ENCODE data around the gene XXYLT1. TPM values are rescaled to one million over a fixed set of nuclear protein-coding genes. Genes with fewer than 3 reads are reported as not detected.

XXYLT1 gene
- polyA plus RNA-seq, 5 donors: 23.6 to 31.7 (median 25.0) TPM

DNA sequence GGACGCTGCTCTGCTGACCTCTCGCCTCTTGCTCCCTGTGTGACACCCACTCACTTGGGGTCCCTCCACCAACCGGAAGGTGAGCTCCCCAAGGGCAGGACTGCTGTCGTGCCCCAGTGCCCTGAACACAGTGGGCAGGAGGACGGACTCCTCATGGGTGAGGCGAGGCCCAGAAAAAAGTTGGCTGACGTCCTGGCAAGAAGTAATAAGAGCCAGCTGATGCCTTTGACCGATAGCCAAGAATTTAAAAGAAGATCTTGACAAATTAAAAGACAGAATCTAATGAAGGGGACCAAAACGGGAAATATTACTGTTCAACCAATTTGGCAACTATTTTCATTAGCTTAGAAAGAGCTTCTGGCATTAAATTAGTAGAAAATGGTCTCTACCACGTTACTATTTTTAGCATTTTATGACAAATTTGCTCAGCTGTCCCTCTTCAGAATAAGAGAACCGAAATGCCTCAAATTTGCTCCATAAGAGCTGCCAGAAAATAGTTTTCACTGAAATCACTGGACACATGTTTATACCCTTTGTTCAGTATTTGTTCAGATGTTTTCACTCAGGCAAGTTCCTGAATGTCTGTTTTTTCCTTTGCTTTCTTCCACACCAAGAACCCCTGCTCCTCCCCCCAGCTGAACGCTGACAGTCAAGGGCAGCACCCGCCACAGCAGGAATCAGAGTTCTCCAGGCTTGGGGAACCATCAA lies 60.5 kb downstream of the XXYLT1 start:
- DNase-seq: peak; percentile 82 to 85

DNA sequence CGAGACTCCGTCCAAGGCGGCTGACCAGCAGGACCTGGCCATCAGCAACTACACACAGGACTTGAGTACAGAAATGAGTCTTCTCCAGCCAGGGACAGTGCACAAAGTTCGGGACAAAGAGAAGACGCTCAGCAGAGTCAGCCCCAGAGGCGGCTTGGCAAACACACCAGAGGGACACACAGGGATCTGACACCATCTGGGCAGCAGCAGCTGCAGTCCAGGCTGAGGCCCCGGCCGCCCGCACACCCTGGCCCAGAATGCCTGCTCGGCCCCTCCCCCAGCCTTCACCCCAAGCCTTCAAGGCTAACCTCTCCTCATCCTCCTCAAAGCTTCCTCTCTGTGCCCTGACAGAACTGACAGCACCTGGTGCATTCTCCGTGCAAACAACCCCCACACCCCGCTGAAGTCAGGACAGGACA lies 61.1 kb downstream of the XXYLT1 start:
- peak in 1 of 2 donors; percentile 69 for DNase-seq

DNA sequence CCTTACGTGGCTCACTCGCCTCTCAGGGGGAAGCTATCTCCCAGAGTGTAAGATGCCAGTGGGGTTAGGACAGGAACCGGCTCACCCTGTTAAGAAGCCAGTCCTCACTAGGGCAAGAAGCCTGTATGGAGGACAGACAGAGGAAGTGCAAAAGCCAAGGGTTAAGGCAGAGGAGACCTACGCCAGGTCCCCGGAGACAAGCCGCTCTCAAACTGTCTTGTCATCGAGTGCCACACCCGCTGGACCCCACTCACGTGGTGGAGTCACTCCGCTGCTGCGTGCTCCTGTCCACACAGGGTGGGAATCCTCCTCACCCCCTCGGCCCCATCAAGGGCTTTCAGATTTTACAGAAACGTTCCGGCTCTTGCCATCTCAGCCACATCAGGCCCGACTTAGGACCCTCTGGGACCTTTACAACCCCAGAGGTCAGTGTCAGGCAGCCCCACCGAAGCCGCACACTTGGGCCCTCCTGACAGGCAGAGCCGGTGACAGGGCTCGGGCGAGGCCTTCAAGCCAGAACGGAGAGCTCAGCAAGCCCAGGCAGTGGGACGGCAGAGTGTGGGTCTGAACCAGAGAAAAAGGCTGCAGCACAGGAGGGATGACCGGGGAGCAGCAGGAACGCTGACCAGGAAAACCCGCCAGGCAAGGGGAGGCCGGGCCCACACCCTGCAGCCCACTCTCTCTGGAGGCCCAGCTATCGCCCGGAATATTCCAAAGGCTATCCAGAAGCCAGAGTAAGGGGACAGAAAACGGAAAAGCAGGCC lies 61.7 kb downstream of the XXYLT1 start:
- no peak for DNase-seq

DNA sequence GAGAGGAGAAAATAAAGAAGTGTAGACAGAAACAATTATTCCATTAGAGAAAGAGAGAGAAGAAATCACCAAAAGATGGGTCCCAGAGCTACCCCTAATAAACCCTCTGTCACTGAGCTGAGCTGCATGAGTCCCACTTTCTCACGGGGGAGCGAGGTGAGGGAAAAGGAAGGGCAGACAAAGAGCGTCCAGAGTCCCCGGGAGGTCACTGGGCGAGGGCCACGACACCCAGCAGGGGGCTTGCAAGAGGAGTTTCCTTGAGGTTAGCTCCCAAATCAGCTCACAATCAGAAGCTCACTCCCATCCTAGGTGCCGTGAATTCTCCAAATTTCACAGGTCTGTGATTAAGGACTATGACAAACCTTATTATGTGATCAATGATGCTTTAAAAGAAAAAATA lies 62.3 kb downstream of the XXYLT1 start:
- DNase-seq: no peak

DNA sequence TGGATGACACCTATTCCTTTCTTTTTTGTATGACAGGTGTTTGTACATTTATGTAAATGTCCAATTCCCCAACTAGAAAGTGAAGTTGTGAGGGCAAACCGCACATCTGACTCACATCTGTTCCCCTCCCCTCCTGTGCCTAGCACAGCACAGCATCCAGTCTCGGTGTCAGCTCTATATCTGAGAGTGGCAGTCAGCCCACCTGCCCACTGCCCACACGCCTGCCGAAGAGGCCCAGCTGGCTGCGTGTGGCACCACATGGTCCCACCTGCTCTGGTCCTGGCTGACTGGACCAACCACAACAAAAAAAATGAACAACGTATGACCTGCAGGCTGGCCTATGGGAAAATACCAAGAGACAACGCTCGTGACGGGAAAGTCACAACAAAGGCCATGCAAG lies 62.8 kb downstream of the XXYLT1 start:
- DNase-seq: no peak

DNA sequence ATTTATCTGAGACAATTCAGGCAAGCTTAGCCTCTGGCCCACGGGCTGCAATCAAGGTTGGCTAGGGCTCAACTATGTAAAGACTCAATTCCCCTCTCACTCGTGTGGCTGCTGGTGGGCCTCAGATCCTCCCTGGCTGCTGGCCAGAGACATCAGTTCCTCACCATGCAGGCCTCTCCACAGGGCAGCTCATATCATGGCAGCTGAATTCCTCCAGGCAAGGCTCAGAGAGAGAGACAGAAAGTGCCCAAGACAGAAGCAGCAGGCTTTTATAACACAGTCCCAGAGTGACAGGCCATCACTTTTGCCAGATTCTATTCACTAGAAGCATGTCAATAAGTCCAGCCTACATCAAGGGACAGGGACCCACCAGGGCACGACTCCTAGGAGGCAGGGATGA lies 63.2 kb downstream of the XXYLT1 start:
- DNase-seq: no peak

DNA sequence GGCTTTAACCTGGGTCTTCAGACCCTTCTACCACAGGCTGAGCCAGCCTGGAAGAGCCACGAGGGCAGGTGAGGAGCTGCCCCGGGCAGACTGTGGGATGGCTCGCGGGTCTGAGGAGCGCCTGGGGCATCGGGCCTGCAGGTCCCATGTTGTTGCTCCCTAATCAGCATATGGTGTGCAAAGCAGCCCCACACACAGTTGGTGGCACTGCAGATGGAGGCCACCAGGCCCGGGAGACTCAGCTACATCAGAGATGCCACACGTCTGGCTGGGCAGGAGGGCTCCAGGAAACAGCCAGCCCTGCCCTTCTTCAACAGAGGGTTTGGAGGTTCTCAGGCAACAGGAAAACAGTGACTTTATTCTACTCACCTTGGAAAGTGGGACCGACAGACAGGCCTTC lies 63.9 kb downstream of the XXYLT1 start:
- no peak for DNase-seq

DNA sequence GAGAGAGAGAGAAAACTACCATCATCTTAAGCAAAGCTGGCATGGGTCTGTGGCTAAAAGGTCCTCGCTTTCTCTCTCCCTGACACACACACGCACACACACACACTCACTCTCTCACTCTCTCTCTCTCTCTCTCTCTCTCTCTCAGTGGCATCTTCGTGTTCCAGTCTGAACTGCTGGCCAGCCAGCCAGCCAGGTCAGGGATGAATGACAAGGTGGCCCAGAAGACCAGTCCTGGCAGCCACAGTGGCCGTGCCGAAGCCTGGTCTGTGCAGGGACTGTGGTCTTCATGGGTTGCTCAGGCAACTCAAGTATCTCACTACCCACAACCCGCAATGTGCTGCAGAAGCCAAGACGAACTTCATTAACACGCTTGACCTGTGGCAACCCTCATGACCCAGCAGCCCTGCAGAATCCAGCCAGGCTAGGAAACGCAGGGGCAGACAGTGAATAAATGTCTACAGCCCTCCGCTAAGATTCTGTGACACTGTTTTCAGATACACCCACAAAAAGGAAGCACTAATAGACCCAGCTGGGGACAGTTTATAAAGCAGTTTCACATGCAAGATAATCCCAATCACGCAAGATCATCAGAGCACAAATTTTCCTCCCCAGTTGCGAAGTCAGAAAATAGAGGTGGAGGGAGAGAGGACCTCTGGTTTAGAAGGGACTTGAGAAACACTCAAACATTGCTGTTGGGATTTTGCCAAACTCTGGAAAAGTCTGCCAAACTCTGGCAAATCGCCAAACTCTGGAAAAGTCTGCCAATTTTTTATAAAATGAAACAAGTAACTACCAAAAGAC lies 66.4 kb downstream of the XXYLT1 start:
- DNase-seq: peak; percentile 72 to 75

DNA sequence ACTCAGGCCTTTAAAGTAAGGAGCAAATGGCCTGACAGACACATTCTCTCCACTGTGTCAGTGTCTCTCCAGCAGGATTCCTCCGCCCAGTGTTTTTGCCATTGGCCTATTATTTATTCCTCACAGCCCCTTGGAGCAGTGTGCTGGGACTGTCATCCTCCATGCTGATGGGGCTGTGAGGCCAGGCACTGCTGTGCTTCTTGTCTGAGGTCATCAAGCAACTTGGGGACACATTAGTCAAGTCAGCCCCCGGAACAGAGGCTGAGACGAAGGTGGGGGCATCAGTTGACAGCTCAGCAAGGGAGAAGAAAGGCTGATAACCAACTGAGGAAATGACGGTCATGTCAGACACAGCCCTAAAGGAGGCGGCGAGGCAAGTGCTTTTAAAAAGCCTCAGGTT lies 67.4 kb downstream of the XXYLT1 start:
- DNase-seq: no peak

DNA sequence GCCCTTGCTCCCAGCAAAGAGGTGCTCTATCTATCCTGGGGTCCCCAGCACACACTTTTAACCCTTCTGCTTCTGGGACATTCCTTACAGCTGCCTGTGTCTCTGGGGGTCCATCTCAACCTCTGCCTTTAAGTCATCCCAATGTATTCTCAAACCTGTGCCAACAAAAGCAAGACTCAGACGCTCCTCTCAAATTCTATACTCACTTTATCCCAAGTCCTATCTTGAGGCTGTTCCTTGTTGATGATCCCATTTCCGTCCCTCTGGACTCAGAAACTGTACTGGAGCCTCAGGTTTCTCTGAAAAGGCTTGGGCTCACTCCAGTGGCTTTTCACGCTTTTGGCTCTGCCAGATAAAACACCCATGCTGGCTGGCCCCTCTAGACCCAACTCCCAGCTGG lies 69.7 kb downstream of the XXYLT1 start:
- no peak for DNase-seq

DNA sequence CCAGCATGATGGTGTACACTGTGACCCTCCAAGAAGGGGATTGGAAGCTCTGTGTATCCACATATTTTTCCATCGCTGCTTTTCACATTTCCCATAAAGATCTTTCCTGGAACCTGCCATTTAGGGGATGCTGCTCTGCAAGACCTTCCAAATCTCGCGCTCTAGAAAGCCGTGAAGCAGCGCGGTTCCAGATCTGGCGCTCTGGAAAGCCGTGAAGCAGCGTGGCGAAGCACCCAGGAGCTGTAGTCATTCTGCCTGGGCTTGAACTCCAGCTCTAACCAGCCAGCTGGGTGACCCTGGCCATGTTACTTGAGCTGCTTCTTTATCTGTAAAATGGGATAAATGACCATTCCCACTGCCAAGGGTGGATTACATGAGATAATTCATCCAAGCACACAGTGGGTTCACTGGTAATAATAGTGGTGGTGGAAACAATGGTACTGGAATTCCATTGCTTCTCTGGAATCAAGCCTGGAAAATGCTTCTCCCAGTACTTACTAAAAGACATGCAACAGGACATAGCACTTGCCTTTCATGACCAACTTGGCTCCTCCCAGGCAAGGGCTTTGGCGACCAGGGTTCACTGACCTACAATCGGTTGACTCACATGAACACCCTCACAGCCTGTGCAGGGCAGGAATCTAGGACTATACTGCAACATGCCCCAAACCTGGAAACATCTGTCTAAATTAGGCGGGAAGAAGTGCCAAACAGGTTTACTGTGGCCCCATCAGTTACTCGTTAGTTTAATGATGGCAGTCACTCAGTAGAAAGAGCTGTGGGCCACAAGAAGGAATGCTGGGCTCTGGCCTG lies 70.7 kb downstream of the XXYLT1 start:
- DNase-seq: no peak

DNA sequence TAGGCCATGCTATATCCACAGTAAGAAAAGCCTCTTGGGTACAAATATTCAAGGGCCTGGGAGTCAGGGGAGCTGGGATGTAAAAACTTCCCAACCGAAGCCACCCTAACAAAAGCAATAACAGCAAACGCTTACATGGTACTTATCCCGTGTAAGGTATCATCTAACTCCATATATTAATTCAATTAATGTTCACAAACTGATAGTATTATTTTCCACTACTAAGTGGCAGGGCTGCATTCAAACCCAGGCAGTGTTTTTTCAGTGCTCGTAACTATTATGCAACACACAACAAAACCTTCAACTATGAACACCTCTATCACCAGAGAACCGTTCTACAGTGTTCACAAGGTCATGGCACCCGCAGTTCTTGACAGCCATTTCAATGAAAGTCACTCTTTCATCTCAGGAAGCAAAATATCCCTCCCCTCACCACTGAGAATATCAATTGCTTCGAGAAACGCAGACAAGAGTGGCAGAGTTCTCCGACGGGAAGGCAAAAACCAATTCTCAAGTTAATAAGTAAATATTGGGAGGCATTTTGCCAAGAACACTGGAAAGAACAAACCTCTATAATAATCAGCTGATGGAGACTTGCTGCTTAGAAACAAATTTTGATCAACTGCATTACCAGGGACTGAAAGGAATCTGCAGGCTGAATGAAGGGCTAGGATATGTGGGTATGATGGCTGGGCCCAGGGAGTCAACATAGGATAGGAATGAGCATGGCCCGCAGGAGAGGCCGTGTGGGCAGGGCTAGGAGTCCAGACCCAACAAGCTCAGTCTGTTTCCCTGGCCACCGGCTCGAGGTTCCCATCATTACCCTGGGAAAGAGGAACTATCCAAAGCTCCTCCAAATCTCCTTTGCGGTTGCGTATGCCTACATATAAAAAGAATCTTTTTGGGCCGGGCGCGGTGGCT lies 72.3 kb downstream of the XXYLT1 start:
- DNase-seq: no peak

DNA sequence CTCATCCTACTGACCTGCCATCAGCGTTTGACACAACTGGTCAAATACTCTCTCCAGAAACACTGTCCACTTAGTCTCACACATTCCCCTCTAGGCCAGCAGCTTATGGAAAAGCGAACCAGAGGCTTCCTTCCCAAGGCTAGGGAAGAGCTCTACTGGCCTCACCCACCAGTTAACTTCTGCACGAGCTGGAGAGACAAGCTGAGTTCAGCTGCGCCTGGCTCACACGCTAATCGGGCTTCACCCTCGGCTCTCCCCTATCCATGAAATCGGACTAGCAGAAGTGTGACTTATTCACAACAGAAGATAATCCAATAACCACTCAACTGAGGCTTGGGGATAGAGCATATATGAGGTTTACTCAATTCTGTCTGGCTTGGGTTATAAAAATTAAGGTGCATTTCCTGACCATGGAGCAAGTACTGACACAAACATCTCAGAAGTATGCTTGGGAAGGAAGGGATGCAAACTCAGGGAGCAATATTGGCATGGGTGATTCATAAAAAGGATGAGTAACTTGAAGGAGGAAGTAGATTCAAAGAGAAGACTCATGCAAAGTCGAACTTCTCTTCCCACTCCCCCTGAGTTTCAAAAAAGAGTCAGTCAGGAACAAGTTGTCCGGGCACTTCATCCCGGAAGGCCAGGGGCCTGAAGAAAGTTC lies 73.1 kb downstream of the XXYLT1 start:
- DNase-seq: no peak

DNA sequence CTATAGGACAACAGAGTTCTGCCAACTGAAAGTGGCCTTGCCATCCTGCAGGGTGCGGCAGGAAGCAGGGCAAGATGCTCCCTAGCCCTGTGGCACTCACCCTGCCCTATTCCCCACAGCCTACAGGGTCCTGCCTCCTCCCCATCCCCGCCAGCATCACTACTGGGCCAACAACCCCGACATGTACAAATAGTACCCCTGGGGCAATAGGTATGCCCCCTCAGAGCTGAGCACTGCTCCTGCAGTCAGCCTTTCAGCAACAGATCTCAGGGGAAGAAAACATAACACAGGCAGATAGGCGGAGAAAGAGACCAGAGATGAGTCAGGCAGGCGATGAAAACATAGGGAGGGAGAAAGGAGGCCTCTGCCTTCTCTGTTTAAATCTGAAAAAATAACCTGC lies 74.7 kb downstream of the XXYLT1 start:
- no peak for DNase-seq

DNA sequence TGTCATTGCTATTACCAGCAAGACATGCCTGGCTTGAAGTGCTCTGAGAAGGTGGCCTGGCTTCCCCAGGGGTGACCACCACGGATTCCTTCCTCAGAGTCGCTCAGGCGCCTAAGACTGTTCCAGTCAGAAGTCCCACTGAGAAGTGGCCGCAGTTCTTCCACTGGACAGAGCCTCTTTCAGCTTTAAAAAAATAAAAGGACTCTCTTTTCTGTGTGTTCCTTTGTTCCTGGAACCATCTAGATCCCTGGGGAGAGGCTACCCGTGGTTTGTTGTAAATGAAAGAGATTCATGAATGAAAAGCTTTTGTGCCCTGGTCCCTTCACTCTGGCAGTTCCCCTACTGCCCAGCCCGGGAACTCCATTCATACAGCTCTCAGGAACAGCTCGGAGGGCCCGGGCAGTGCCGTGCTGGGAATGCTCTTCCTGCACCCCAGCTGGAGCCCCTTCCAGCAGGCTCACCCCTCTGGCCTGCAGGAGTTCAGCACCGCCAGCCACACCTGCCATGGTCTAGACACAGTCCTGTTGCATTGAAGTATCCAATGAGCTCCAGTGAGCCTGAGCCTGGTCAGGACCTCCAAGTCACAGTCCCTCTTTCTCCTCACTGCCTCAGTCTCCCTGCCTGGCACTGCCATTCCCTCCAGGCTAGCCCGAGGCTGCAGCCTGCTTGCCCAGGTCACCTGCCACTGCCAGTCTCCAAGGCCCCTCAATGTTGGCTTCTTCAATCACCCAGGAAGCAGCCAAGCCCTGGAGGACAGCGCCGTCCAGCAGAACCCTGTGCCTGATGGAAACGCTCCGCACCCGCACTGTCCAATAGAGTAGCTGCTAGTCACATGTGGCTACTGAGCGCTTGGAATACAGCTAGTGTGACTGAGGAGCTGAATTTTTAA lies 75.4 kb downstream of the XXYLT1 start:
- no peak for DNase-seq

DNA sequence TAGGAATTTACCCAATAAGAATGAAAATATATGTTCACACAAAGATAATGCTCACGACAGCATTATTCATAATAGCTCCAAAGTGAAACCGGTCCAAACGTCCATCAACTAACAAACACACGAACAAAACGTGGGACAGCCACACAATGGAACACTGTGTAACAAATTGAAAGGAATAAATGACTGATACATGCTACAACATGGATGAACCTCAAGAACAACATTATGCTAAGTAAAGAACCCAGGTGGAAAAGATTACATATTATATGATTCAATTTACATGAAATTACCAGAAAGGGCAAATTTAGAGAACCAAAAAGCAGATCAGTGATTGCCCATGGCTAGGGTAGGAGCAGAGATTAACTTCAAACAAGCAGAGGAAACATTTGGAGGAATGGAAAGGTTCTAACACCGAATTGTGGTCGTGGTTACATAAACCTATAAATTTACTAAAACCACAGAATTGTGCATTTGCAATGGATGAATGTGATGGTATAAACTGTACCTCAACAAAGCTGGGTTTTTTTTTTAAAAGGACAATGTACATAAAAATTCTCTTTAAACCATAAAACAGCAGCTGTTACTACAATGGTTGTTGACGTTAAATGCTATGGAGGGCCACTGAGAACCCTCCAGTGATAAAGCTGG lies 76.3 kb downstream of the XXYLT1 start:
- no peak for DNase-seq

DNA sequence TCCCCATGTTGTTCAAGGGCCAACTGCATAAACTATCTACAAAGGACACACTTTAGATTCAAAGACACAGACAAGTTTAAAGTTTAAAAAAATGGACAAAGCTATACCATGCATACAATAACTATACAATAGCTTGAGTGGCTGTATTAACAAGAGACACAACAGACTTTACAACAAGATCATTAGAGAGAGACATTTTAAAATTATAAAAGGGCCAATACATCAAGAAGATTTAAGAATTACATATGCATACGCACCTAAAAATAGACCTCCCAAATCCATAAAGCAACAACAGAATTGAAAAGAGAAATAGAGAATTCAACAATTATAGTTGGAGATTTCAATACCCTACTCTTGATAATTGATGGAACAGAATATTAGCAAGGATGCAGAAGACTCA lies 79.4 kb downstream of the XXYLT1 start:
- DNase-seq: no peak

DNA sequence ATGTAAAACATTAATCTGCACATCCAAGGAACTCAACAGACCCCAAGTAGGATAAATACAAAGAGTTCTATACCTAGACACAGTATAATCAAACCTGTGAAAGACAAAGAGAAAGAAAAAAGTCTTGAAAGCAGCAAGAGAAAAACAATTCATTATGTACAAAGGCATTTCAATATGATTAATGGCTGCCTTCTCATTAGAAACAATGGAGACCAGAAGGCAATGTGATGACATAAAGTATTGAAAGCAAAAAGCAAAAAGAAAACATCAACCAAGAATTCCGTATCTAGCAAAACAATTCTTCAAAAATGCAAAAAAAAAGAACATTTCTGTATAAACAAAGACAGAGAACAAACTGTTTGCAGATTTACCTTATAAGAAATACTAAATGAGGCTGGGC lies 81.1 kb downstream of the XXYLT1 start:
- DNase-seq: no peak
